GM04504 (cell line): ENCODE results near the gene SSC5D.
A peak's percentile ranks its signal among the peaks of the same experiment; 100 is the strongest.

Source experiments
- DNase-seq: peaks from one replicate; pipeline ENCODE4 v3.0.0-alpha.2; 2012; ENCODE audit warnings: low read depth

Gene SSC5D

GRCh38 chr19:55536951-55537740, 48.9 kb downstream of the SSC5D start, which contains the start of gene SBK2:
Gene SBK2 (minus strand): TSS chr19:55537133. CDS start chr19:55536294, 839 bp downstream.
- DNase-seq: no peak

GRCh38 chr19:55537741-55538111, 49.5 kb downstream of the SSC5D start:
- no peak for DNase-seq

- no peak for DNase-seq
Measured at GRCh38 chr19:55538132-55538531, 49.9 kb downstream of the SSC5D start.

GRCh38 chr19:55539090-55539984, 51.1 kb downstream of the SSC5D start:
- DNase-seq: no peak

GRCh38 chr19:55540619-55541018, 52.4 kb downstream of the SSC5D start:
- DNase-seq: no peak

GRCh38 chr19:55541091-55541490, 52.9 kb downstream of the SSC5D start:
- DNase-seq: no peak

- DNase-seq: no peak
Measured at GRCh38 chr19:55542292-55542855, 54.1 kb downstream of the SSC5D start.

GRCh38 chr19:55543567-55543966, 55.3 kb downstream of the SSC5D start:
- no peak for DNase-seq

- no peak for DNase-seq
Measured at GRCh38 chr19:55544014-55544413, 55.8 kb downstream of the SSC5D start.

- DNase-seq: no peak
Measured at GRCh38 chr19:55544776-55545439, 56.7 kb downstream of the SSC5D start.

- DNase-seq: no peak
Measured at GRCh38 chr19:55545443-55545842, 57.2 kb downstream of the SSC5D start, which contains the start of gene SBK3. Gene SBK3 (minus strand): TSS chr19:55545543. CDS start chr19:55545543, 0 bp downstream.

GRCh38 chr19:55546011-55546410, 57.8 kb downstream of the SSC5D start:
- no peak for DNase-seq

- DNase-seq: no peak
Measured at GRCh38 chr19:55546822-55547614, 58.8 kb downstream of the SSC5D start.

- DNase-seq: peak; percentile 76
Measured at GRCh38 chr19:55549500-55550320, 61.5 kb downstream of the SSC5D start.

- DNase-seq: no peak
Measured at GRCh38 chr19:55550321-55550650, 62.0 kb downstream of the SSC5D start.

- no peak for DNase-seq
Measured at GRCh38 chr19:55552206-55552605, 64.0 kb downstream of the SSC5D start.

GRCh38 chr19:55552620-55553019, 64.4 kb downstream of the SSC5D start:
- peak; percentile 69 for DNase-seq

- no peak for DNase-seq
Measured at GRCh38 chr19:55553217-55554182, 65.3 kb downstream of the SSC5D start.

GRCh38 chr19:55554302-55554701, 66.1 kb downstream of the SSC5D start:
- DNase-seq: no peak
